ENCODE results near the gene PIGP. TPM values are rescaled to one million over a fixed set of nuclear protein-coding genes. Genes with fewer than 3 reads are reported as not detected.

Gene PIGP
- total and polyA plus RNA-seq, 2 of the 8 experiments (the other 6 are each of a cell fraction or from before 2014, with no cell fraction given), result 11.3 to 18.0 TPM

GRCh38 chr21:37118187-37118826 lies 45.4 kb upstream of the PIGP start:
- CTCF ChIA-PET (ENCODE audit: partially characterized antibody), result interaction anchor here (1.5 kb wide), 1 partner anchor 141 kb away, joined by 5 read pairs; no protein-coding TSS in a partner anchor
- H3K79me1 ChIP-seq (ENCODE audit: low read depth, low read length), result no peaks in the 10 kb centered on the region
- H3K36me3 ChIP-seq (ENCODE audit: control insufficient read depth in 2 of 4, insufficient read depth in 4 of 4, low read length in 3 of 4), result no peaks in the 10 kb centered on the region
- H3K4me2 ChIP-seq (ENCODE audit: insufficient read depth in 1 of 2, low read depth in 2 of 2, low read length in 2 of 2), result no peak overlapping the region
- no peaks in the 10 kb centered on the region for H3K79me2 ChIP-seq (ENCODE audit: control insufficient read depth in 1 of 2, insufficient read depth in 2 of 2, low read length in 2 of 2)
- no peak overlapping the region for H3K18ac ChIP-seq (ENCODE audit: extremely low read depth, low read length)
- H4K91ac ChIP-seq (replicated peaks; ENCODE audit: insufficient read length, low read length), result no peak overlapping the region
- no peak overlapping the region for H3K4me3 ChIP-seq (ENCODE audit: extremely low read depth in 1 of 4, insufficient read depth in 2 of 4, low read depth in 3 of 4, low read length in 4 of 4)
- H2BK120ac ChIP-seq (replicated peaks; ENCODE audit: low read depth, low read length), result no peak overlapping the region
- H4K8ac ChIP-seq (ENCODE audit: extremely low read depth, insufficient read depth, low read length), result no peak overlapping the region
- DNase-seq (ENCODE audit: low read depth in 1 of 2, low spot score in 2 of 2) (no peak), FAIRE-seq (no peak)
- no peak overlapping the region for H3K27ac ChIP-seq (ENCODE audit: low read depth, low read length)
- H3K9me3 ChIP-seq (ENCODE audit: insufficient read depth in 2 of 2, low read depth in 1 of 2, low read length in 1 of 2), result no peaks in the 10 kb centered on the region
- H2BK15ac ChIP-seq (ENCODE audit: low read length), result no peak overlapping the region
- H2BK20ac ChIP-seq (ENCODE audit: low read length), result no peak overlapping the region
- no peak overlapping the region for H2AK5ac ChIP-seq (ENCODE audit: low read depth, low read length)
- no peaks in the 10 kb centered on the region for H4K20me1 ChIP-seq (replicated peaks in 1 of 2; ENCODE audit: control insufficient read depth in 1 of 2, insufficient read depth in 2 of 2, low read length in 2 of 2)
- POLR2A ChIA-PET (ENCODE audit: partially characterized antibody), result no interaction called here
- H3K9ac ChIP-seq (replicated peaks in 1 of 4; ENCODE audit: extremely low read depth in 1 of 4, low read depth in 3 of 4, low read length in 3 of 4), result no peak overlapping the region
- no peak overlapping the region for H2BK5ac ChIP-seq (ENCODE audit: low read depth, low read length)
- H3K4ac ChIP-seq (replicated peaks; ENCODE audit: insufficient read length, low read depth, low read length), result no peak overlapping the region
- no peak overlapping the region for H2BK12ac ChIP-seq (ENCODE audit: low read depth, low read length)
- H3K56ac ChIP-seq (replicated peaks; ENCODE audit: insufficient read length, low read depth, low read length), result no peak overlapping the region
- H3K27me3 ChIP-seq (replicated peaks in 1 of 4; ENCODE audit: control insufficient read depth in 3 of 4, extremely low read depth in 1 of 4, insufficient read depth in 3 of 4, low read length in 3 of 4), result no peaks in the 10 kb centered on the region
- H3K4me1 ChIP-seq (replicated peaks in 1 of 4; ENCODE audit: control insufficient read depth in 3 of 4, insufficient read depth in 4 of 4, low read length in 3 of 4), result no peaks in the 10 kb centered on the region
- WGBS, 2 experiments (ENCODE audit: extremely low coverage in 1 of 2, insufficient coverage in 1 of 2, insufficient read length in 1 of 2, insufficient replicate concordance in 2 of 2, low coverage in 1 of 2, low lambda C conversion rate in 2 of 2, missing lambda C conversion rate in 1 of 2), result 0% methylated on average over 1 of the region's 1 CpG; no CpG with 5 or more reads in 1 of the 2 experiments
- no peak overlapping the region for H2AFZ ChIP-seq (ENCODE audit: low read length)
- H3K23me2 ChIP-seq (ENCODE audit: low read depth, low read length), result no peaks in the 10 kb centered on the region
- H3K14ac ChIP-seq (ENCODE audit: insufficient read length), result no peak overlapping the region
- H4K5ac ChIP-seq (ENCODE audit: insufficient read length, low read depth, low read length), result no peak overlapping the region
- no peak overlapping the region for H3K23ac ChIP-seq (ENCODE audit: insufficient read length)
- TF ChIP-seq ZNF274 (IDR thresholded peaks at IDR 0.05; ENCODE audit: borderline replicate concordance, extremely low read depth, low read length), result no peak
- no peak for TF ChIP-seq ATF3 (IDR thresholded peaks at IDR 0.05; ENCODE audit: insufficient read depth, low read depth, low read length)
- TF ChIP-seq USF2 (IDR thresholded peaks at IDR 0.05; ENCODE audit: low read length), result no peak
- TF ChIP-seq ASH2L (IDR thresholded peaks at IDR 0.05; ENCODE audit: low read length), result no peak
- TF ChIP-seq RAD21 (IDR thresholded peaks at IDR 0.05 in 1 of 2, conservative IDR thresholded peaks at IDR 0.05 in 1 of 2; ENCODE audit: low read depth in 2 of 2, low read length in 2 of 2), result no peak
- TF ChIP-seq RNF2 (IDR thresholded peaks at IDR 0.05; ENCODE audit: borderline replicate concordance, low read depth, low read length, missing control alignments, poor library complexity, severe bottlenecking), result no peak
- TF ChIP-seq KDM4A (IDR thresholded peaks at IDR 0.05; ENCODE audit: low read depth, low read length, severe bottlenecking), result no peak
- TF ChIP-seq TAF1 (IDR thresholded peaks at IDR 0.05; ENCODE audit: low read depth, low read length), result no peak
- TF ChIP-seq SIN3A (conservative IDR thresholded peaks at IDR 0.05 in 1 of 2, IDR thresholded peaks at IDR 0.05 in 1 of 2; ENCODE audit: low read depth in 1 of 2, low read length in 2 of 2), result no peak

Data from H1 (cell line).